B cell (primary cell): ENCODE measurements around the gene IBA57. TPM values are rescaled to one million over a fixed set of nuclear protein-coding genes. Genes with fewer than 3 reads are reported as not detected.

ENCODE experiments used
- ATAC-seq: fragments of 200-7000 bp; cut with Tn5 transposase; one replicate; pipeline ENCODE4 v1.10.0; 2021; ENCODE audit warnings: low read depth, mild to moderate bottlenecking, moderate number of reproducible peaks, moderate library complexity
- CTCF ChIA-PET: fragments of 350-600 bp; sonication (Branson Sonifier 250); formaldehyde crosslinking; loops from one replicate; lab custom pipeline; 2021; ENCODE audit warnings: antibody characterized with exemption, inconsistent platforms; lab: Charles Lee
- POLR2A ChIA-PET: fragments of 350-600 bp; sonication (Branson Sonifier 250); formaldehyde crosslinking; loops from one replicate; lab custom pipeline; 2021; ENCODE audit warnings: antibody characterized with exemption; lab: Charles Lee
- DNase-seq: peaks from one replicate; pipeline ENCODE4 v3.0.0; 2013
- H2AFZ ChIP-seq: 2 replicates; pipeline ENCODE4 v1.6.1; 2012; ENCODE audit warnings: mild to moderate bottlenecking, low read depth, low read length; ENCODE audit not compliant: insufficient read depth, poor library complexity, severe bottlenecking
- H3K27ac ChIP-seq, 2 donors: 1 replicate in 1 of 2; 2 replicates in 1 of 2; pipeline ENCODE4 v1.5.1; 2012 to 2013; ENCODE audit warnings: low read length in 2 of 2, mild to moderate bottlenecking in 2 of 2, moderate library complexity in 1 of 2
- H3K27me3 ChIP-seq, 4 experiments: fragments of 200-600 bp in 1 of 4; sonication (generic) in 1 of 4; replicated peaks in 1 of 4; 1 replicate in 2 of 4; 2 replicates in 2 of 4; pipeline versions ENCODE4 v1.6.1 to v1.7.0; 2013 to 2016; ENCODE audit warnings: low read length in 3 of 4, mild to moderate bottlenecking in 2 of 4, mixed read lengths in 1 of 4, moderate library complexity in 1 of 4; ENCODE audit not compliant: insufficient read depth in 4 of 4, control insufficient read depth in 3 of 4; ENCODE audit errors: control extremely low read depth in 1 of 4
- H3K36me3 ChIP-seq, 2 experiments: replicated peaks in 1 of 2; 1 replicate in 1 of 2; 2 replicates in 1 of 2; pipeline versions ENCODE4 v1.6.1 to v1.7.1; 2013; ENCODE audit warnings: low read length in 1 of 2; ENCODE audit not compliant: insufficient read depth in 2 of 2, control insufficient read depth in 1 of 2; ENCODE audit errors: control extremely low read depth in 1 of 2, extremely low read depth in 1 of 2
- H3K4me1 ChIP-seq, 2 donors: fragments of 200-600 bp in 1 of 2; sonication (generic) in 1 of 2; 1 replicate in 1 of 2; 2 replicates in 1 of 2; pipeline versions ENCODE4 v1.5.1 to v1.6.1; 2013 to 2017; ENCODE audit warnings: low read length in 2 of 2; ENCODE audit not compliant: control insufficient read depth in 2 of 2, insufficient read depth in 2 of 2
- H3K4me2 ChIP-seq: replicated peaks from 2 replicates; pipeline ENCODE3; 2012; ENCODE audit warnings: mild to moderate bottlenecking, low read depth, low read length; ENCODE audit not compliant: poor library complexity, severe bottlenecking
- H3K4me3 ChIP-seq, 5 experiments: fragments of 200-600 bp in 1 of 5; sonication (generic) in 1 of 5; 1 replicate in 3 of 5; 2 replicates in 2 of 5; pipeline versions ENCODE4 v1.5.1 to v1.7.0; 2011 to 2016; ENCODE audit warnings: low read length in 4 of 5, mild to moderate bottlenecking in 4 of 5, low read depth in 2 of 5, control low read depth in 1 of 5, moderate library complexity in 1 of 5; ENCODE audit not compliant: insufficient read depth in 1 of 5; ENCODE audit errors: control extremely low read depth in 1 of 5, extremely low read depth in 1 of 5
- H3K79me2 ChIP-seq: fragments of 200-600 bp; sonication (generic); one replicate; pipeline ENCODE4 v1.6.0; 2016; ENCODE audit warnings: low read length; ENCODE audit not compliant: control insufficient read depth, insufficient read depth
- H3K9ac ChIP-seq: fragments of 200-600 bp; sonication (generic); 2 replicates; pipeline ENCODE4 v1.6.1; 2017; ENCODE audit warnings: mild to moderate bottlenecking, low read length, moderate library complexity
- H3K9me3 ChIP-seq, 3 donors: one replicate each; pipeline versions ENCODE4 v1.6.1 to v1.7.1; 2013; ENCODE audit warnings: low read length in 2 of 3; ENCODE audit not compliant: control insufficient read depth in 2 of 3, insufficient read depth in 1 of 3; ENCODE audit errors: control extremely low read depth in 1 of 3
- H4K20me1 ChIP-seq: 2 replicates; pipeline ENCODE4 v1.6.0; 2012; ENCODE audit warnings: mild to moderate bottlenecking, low read length; ENCODE audit not compliant: insufficient read depth, control insufficient read depth, poor library complexity, severe bottlenecking
- H3K27ac Mint-ChIP-seq: one replicate; pipeline ENCODE4 v1.8.0; 2021; ENCODE audit warnings: mixed read lengths
- H3K27me3 Mint-ChIP-seq: one replicate; pipeline ENCODE4 v1.8.0; 2021; ENCODE audit warnings: mixed read lengths
- H3K4me1 Mint-ChIP-seq: one replicate; pipeline ENCODE4 v1.8.0; 2021; ENCODE audit warnings: mixed read lengths
- H3K4me3 Mint-ChIP-seq: one replicate; pipeline ENCODE4 v1.8.0; 2021; ENCODE audit warnings: mixed read lengths
- H3K9me3 Mint-ChIP-seq: one replicate; pipeline ENCODE4 v1.8.0; 2022; ENCODE audit warnings: mixed read lengths; ENCODE audit not compliant: insufficient read depth
- EZH2 ChIP-seq: IDR thresholded peaks from 2 replicates; pipeline ENCODE4 v1.6.1; 2012; ENCODE audit warnings: borderline replicate concordance, low read depth, mild to moderate bottlenecking, moderate library complexity, low read length; ENCODE audit not compliant: insufficient read depth, poor library complexity, severe bottlenecking
- WGBS: methylation state at CpG from one replicate; pipeline ENCODE4 v1.1.5; 2013; ENCODE audit warnings: missing lambda C conversion rate; ENCODE audit not compliant: insufficient coverage; 5-methylcytosine and 5-hydroxymethylcytosine counted together
- intact Hi-C: fragments of 100-400 bp; cut with micrococcal nuclease; formaldehyde crosslinking; loops from one replicate; pipeline ENCODE4 v1.10.0; 2022
- polyA plus RNA-seq: library from polyadenylated mRNA; depleted of rRNA; stranded (reverse); fragments of >200 nt; gene quantifications from 2 replicates; pipeline ENCODE4 v1.2.3, GENCODE V29; 2012
- total RNA-seq, 2 donors: library from RNA; stranded (reverse); fragments of 120-200 nt in 1 of 2; gene quantifications; 1 replicate in 1 of 2; 2 replicates in 1 of 2; pipeline versions ENCODE4 v1.2.3 to v1.2.4, GENCODE V29; 2013 to 2022
- TF ChIP-seq, protein P1 (sequence below): fragments of 200-600 bp; IDR thresholded peaks from one replicate; pipeline ENCODE4 v1.8.0; 2022; ENCODE audit warnings: antibody characterized with exemption, mild to moderate bottlenecking

Gene IBA57
- total and polyA plus RNA-seq, 2 donors (not counting 1 experiment from before 2014, with no cell fraction given), result 5.2 to 12.8 TPM

DNA sequence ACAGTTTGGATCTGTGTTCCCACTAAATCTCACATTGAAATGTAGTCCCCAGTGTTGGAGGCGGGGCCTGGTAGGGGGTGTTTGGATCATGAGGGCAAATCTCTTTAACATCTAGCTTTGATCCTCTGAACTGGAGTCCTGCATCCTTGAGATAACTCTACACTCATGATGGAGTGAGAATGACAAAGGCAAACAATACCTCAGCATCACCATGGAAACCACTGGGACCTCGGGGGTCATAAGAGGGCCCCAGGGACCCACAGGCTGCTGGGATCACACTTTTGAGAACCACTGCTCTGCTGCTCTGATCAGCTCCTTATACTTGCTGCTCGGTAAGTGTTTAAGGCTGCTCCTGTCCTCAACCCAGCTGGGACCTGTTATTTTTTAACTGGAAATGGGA lies 28.8 kb downstream of the IBA57 start:
- Mint-ChIP-seq H3K4me1 (no peaks in the 10 kb centered on the region), H3K27me3 (no peaks in the 10 kb centered on the region), H3K27ac (no peak overlapping the region), H3K9me3 (no peaks in the 10 kb centered on the region), H3K4me3 (no peak overlapping the region)
- Histone ChIP-seq H3K79me2 (no peaks in the 10 kb centered on the region), H3K4me2 (no peak overlapping the region), H3K4me1 (no peaks in the 10 kb centered on the region), H3K36me3 (no peaks in the 10 kb centered on the region), H3K9me3 (peaks cover 7 to 13% (median 11%) of the 10 kb centered on the region in 3 donors), H2AFZ (no peak overlapping the region), H3K27ac (no peak overlapping the region), H3K9ac (no peak overlapping the region), H4K20me1 (no peaks in the 10 kb centered on the region), H3K4me3 (no peak overlapping the region), H3K27me3 (no peaks in the 10 kb centered on the region)
- CTCF ChIA-PET, result interaction anchor here (1.4 kb wide), 1 partner anchor 14 kb away, joined by 3 read pairs; no protein-coding TSS in a partner anchor
- WGBS, result 60% methylated on average over 1 of the region's 3 CpGs
- intact Hi-C loops, result no loop called here
- TF ChIP-seq, protein P1, sequence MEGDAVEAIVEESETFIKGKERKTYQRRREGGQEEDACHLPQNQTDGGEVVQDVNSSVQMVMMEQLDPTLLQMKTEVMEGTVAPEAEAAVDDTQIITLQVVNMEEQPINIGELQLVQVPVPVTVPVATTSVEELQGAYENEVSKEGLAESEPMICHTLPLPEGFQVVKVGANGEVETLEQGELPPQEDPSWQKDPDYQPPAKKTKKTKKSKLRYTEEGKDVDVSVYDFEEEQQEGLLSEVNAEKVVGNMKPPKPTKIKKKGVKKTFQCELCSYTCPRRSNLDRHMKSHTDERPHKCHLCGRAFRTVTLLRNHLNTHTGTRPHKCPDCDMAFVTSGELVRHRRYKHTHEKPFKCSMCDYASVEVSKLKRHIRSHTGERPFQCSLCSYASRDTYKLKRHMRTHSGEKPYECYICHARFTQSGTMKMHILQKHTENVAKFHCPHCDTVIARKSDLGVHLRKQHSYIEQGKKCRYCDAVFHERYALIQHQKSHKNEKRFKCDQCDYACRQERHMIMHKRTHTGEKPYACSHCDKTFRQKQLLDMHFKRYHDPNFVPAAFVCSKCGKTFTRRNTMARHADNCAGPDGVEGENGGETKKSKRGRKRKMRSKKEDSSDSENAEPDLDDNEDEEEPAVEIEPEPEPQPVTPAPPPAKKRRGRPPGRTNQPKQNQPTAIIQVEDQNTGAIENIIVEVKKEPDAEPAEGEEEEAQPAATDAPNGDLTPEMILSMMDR, result no peak
- TF ChIP-seq EZH2, result no peak
- no peak for ATAC-seq
- DNase-seq, result no peak
- POLR2A ChIA-PET, result no interaction called here

DNA sequence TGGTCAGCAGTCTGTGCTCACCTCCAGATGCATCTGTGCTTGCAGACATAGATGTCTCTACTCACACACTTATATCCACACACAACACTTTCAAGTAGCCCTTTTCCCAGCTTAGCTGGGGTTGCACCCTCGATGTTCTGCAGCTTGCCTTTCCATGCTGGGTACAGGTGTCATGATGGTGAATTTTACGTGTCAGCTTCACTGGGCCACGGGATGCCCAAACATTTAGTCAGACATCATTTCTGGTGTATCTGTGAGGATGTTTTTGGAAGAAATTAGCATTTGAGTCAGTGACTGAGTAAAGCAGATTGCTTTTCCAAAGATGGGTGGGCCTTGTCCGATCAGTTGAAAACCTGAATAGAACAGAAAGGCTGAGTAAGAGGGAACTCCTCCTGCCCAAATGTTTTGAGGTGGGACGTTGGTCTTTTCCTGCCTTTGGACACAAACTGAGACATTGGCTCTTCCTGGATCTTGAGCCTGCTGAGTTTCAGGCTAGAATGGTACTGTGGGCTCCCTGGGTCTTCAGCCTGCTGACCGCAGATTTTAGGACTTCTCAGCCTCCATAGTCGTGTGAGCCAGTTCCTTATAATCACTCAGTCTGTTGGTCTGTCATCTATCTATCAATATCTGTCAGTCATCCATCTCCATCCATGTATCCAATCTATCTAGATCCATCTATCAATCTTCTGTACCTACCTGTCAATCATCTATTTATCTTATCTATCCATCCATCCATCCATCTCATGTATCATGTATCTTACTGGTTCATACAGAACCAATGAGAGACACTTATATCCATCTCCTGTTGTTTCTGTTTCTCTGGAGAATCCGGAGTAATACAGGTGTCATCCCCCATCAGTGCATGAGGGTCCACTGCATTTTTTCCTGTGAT lies 29.6 kb downstream of the IBA57 start:
- Histone ChIP-seq H3K27me3 (no peaks in the 10 kb centered on the region), H4K20me1 (no peaks in the 10 kb centered on the region), H3K9ac (no peak overlapping the region), H3K36me3 (no peaks in the 10 kb centered on the region), H3K27ac (no peak overlapping the region), H3K9me3 (peaks cover 9 to 17% (median 10%) of the 10 kb centered on the region in 3 donors), H3K4me1 (no peaks in the 10 kb centered on the region), H2AFZ (no peak overlapping the region), H3K79me2 (no peaks in the 10 kb centered on the region), H3K4me3 (no peak overlapping the region), H3K4me2 (no peak overlapping the region)
- Mint-ChIP-seq H3K4me3 (no peak overlapping the region), H3K27ac (no peak overlapping the region), H3K27me3 (no peaks in the 10 kb centered on the region), H3K9me3 (no peaks in the 10 kb centered on the region), H3K4me1 (no peaks in the 10 kb centered on the region)
- DNase-seq (no peak), ATAC-seq (no peak)
- ChIA-PET CTCF (no interaction called here), POLR2A (no interaction called here)
- intact Hi-C loops, result no loop called here
- 95% methylated on average over 7 of the region's 8 CpGs for WGBS
- no peak for TF ChIP-seq EZH2
- TF ChIP-seq, protein P1, result no peak
